ENCODE data around the gene ADAM23.
A peak's percentile ranks its signal among the peaks of the same experiment; 100 is the strongest.

Gene ADAM23, protein sequence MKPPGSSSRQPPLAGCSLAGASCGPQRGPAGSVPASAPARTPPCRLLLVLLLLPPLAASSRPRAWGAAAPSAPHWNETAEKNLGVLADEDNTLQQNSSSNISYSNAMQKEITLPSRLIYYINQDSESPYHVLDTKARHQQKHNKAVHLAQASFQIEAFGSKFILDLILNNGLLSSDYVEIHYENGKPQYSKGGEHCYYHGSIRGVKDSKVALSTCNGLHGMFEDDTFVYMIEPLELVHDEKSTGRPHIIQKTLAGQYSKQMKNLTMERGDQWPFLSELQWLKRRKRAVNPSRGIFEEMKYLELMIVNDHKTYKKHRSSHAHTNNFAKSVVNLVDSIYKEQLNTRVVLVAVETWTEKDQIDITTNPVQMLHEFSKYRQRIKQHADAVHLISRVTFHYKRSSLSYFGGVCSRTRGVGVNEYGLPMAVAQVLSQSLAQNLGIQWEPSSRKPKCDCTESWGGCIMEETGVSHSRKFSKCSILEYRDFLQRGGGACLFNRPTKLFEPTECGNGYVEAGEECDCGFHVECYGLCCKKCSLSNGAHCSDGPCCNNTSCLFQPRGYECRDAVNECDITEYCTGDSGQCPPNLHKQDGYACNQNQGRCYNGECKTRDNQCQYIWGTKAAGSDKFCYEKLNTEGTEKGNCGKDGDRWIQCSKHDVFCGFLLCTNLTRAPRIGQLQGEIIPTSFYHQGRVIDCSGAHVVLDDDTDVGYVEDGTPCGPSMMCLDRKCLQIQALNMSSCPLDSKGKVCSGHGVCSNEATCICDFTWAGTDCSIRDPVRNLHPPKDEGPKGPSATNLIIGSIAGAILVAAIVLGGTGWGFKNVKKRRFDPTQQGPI

DNA sequence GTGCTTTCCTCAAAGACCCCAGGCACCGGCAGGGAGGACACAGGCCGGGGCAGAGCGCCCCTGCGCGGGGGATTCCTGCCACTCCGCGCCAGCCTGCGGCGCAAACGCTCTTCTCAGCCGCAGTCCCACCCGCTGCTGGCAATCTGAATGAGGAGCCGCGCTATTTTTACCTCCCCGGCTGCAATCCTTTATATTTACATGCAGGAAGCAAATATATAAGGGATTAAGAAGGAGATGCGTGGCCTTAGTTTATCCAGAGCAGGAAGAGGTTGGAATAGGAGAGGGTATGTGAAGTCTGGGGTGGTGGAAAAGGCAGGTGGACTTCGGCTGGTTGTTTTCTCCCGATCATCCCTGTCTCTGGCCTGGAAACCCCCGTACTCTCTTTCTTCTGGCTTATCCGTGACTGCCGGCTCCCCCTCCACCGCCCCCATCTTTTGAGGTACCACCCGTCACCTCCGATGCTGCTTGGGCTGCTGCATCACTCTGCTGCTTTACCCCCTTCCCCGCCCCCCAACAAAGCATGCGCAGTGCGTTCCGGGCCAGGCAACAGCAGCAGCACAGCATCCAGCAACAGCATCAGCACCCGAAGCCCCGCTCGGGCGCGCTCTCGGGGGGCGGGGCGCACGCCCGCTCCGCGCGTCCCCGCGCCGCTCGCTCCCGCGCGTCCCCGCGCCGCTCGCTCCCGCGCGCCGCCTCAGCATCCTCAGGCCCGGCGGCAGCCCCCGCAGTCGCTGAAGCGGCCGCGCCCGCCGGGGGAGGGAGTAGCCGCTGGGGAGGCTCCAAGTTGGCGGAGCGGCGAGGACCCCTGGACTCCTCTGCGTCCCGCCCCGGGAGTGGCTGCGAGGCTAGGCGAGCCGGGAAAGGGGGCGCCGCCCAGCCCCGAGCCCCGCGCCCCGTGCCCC is at the start of gene ADAM23:
Gene ADAM23, plus strand, starts transcription at position 700 of the 902 bp plus-strand sequence. CDS start 335 bp downstream, outside the sequence.
- peak; percentile 62 for DNase-seq (ENCODE audit: low spot score)

DNA sequence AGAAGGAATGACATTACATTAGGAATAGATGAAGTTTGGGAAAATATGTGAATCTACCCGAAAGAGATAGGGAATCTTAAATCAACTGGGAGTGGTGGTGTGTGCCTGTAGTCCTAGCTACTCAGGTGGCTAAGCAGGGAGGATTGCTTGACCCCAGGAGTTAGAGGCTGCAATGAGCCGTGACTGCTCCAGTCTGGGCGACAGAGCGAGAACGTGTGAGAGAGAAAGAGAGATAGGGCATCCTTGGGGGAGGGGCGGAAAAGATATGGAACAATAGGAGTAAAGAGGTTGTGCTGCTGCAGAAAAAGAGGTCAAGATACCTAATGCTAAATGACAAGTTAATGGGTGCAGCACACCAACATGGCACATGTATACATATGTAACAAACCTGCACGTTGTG is 47.1 kb upstream of the ADAM23 start:
- no peak for DNase-seq (ENCODE audit: low spot score)

DNA sequence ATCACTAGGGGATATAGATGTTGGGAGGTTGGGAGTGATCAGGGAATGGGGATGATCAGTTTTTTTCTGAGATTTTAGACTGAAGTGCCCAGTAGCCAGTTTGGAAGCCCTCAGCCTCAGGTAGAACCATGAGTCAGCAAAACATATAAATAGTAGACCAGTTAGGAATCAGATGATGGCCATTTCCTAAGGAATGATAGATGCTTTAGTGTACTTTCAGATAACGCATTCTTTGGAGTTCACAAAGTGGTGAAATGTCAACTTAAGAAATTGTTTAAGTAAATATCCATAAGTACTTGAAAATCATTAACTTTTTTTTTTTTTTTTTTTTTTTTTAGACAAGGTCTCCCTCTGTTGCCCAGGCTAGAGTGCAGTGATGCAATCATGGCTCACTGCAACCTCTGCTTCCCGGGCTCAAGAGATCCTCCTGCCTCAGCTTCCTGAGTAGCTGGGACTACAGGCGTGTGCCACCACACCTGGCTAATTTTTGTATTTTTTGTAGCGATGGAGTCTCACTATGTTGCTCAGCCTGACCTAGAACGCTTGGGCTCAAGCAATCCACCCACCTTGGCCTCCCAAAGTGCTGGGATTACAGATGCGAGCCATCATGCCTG is 40.3 kb upstream of the ADAM23 start:
- peak; percentile 58 for DNase-seq (ENCODE audit: low spot score)

DNA sequence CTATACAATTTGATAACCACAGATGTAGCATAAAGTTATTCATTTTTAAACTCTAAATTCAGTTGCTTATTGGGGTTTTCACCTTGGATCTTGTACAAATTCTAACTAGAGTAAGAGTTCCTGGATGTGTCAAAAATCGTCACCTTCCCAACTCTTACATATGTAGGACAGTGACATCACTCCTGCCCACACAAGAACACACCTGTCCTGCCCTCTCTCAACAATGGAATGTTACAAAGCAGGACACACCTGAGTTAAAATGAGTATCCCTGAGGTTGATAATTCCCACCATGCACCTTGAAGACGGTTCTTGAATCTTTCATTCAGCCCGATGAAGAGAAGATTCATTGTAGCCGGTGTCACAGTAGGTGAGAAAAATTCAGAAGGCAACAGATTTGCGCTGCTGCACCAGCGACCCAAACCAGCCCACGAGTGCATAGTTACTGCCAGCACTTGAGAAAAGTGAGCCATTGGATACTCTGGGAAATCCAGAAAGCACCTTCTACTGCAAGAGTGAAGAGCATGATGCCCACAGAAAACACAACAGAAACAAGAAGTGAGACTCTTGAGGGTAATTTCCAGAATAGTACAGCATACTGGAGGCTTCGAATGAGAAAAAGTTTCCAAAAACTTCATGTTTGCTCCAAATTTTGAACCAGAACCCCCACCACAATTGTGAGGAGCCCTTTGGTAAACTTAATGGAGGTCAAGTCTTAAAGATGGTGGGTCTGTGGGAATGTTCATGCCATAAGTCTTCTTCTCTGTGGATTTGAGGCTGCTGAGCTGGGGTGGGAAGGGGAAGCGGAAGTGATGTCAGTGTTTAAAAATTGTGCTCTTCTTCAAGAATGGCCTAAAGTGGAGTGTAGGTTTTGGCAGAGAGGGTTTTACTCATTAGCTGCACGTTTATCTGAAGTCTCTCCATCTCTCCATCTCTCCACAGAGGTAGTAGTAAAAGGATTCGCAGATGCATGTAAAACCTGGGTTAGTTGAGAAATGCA is 34.7 kb upstream of the ADAM23 start:
- DNase-seq (ENCODE audit: low spot score), result no peak

DNA sequence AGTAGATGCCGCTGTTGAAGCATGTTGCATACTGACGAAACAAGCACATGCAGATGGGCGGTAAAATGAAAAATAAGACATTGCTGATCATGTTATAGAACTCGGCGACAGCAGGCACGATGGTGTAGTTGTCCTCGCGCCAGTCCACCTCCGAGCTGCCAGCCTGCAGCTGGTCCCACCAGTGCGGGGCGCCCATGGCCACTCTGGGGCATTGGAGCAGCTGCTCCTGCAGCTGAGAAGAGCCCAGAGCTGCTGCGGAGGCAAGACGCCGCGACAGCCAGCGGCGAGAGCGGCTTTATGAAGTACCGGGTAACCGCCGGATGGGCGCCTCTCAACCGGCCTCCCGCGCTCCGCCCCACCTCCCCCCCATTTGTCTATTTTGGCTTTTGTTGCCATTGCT is 32.6 kb upstream of the ADAM23 start:
- DNase-seq (ENCODE audit: low spot score), result no peak

DNA sequence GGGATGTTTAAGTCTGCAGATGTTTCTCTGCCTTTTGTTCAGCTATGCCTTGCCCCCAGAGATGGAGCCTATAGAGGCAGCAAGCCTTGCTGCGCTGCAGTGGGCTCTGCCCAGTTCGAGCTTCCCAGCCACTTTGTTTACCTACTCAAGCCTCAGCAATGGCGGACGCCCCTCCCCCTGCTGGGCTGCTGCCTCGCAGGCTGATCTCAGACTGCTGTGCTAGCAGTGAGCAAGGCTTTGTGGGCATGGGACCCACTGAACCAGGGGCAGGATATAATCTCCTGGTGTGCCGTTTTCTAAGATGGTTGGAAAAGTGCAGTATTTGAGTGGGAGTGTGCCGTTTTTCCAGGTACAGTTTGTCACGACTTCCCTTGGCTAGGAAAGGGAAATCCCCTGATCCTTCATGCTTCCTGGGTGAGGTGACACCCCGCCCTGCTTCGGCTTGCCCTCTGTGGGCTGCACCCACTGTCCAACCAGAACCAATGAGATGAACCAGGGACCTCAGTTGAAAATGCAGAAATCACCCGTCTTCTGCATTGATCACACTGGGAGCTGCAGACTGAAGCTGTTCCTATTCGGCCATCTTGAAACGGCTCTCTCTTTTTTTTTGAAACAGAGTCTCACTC is 27.6 kb upstream of the ADAM23 start:
- DNase-seq (ENCODE audit: low spot score), result no peak

DNA sequence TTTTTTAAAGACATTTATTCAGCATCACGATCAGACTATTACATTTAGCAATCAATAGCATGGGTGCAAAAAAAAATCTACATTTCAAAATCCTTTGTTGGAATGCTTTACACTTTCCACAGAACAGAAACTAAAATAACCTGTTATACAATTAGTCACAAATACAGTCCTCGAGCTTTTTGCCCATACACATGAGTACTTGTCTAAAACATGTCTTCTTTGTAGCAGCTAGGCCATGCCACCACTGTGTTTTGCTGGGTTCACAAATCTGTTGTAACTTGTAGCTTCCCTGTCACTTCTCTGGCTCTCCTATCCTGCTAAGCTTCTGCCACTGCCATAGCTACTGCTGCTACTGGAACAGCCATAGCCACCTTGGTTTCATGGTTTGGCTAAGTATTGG is 24.4 kb upstream of the ADAM23 start:
- DNase-seq (ENCODE audit: low spot score), result no peak

DNA sequence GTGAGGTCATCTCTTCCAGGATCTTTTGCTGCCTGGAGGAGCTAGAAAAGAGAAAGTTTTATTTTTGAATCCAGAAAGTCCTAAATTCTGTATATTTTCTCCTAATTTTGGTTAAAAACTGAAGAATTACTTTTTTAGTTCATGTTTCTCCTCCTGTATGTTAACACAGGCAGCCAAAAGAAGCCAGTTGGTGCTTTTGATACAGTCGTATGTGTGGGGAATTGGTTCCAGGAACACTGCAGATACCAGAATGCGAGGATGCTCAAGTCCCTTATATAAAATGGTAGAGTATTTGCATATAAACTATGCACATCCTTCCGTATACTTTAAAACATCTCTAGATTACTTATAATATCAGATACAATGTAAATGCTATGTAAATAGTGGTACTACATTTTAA is 22.6 kb upstream of the ADAM23 start:
- DNase-seq (ENCODE audit: low spot score), result no peak

DNA sequence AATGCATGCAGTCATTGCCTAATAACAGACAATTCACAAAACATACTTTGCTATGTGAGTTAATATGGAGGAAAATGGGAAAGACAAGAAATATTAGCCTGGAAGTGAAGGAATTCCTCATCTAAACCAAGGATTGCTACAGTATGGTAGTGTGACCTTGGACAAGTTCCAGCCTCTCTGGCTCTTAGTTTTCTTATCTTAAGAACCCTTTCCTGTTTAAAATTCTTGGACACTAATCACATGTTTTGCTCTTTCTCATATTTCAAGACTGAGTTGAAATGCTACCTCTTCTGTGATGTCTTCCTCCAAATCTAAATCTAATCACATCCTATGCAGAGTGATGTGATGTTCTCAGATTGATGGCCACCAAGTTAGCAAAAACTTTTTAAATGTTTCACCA is 20.8 kb upstream of the ADAM23 start:
- DNase-seq (ENCODE audit: low spot score), result no peak

DNA sequence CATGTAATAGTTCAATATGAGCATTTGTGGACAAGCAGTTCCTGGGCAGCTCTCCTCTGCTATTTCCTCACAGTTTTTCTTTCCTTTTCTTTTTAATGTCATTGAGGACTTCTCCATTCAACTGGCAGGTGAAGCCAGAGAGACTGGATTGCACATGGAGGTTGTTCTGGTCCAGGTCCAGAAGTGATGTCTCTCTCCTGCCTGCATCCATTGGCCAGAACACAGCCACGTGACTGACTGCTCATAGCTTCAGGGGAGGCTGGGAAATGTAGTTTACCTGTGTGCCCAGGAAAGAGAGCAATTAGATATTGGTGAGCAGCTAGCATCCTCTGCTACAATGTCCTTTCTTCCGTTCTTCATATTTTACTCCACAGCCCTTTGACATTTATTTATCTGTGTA is 20.2 kb upstream of the ADAM23 start:
- no peak for DNase-seq (ENCODE audit: low spot score)

DNA sequence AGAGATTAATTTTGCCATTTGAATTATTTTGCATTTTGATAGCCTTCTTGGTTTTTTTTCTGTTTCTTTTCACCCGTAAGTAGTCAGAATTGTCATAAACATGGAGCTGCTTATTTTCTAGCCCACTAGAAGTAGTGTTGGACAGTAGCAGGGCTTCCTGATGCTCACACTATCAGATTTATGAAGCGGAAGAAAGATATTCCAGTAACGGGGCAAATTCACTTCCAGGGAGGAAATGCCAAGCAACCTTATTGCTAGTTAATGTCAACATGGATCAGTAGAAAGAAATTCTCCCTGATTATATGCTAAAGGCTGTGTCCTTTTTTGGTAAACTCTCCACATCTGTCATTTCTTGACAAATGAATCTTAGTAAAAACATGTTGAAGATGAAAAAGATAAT is 19.2 kb upstream of the ADAM23 start:
- no peak for DNase-seq (ENCODE audit: low spot score)

DNA sequence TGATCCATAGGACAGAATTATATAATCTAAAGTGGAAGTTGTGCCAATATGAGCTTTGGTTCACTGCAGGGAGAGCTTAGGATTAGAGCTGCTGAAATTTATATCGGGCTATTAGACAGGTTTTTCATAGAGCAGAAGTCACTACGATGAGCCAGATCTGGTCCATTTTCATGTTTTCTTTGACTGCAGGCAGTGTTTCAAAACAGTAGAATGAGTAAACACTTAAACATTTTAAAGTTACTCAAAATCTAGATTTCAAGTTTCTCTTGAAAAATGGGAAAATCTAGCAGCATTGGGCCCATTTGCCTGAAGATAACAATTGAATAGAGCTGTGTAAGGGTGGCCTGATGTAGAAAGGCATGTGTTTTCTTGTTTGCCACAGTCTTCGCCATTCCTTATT is 14.5 kb upstream of the ADAM23 start:
- DNase-seq (ENCODE audit: low spot score), result no peak

DNA sequence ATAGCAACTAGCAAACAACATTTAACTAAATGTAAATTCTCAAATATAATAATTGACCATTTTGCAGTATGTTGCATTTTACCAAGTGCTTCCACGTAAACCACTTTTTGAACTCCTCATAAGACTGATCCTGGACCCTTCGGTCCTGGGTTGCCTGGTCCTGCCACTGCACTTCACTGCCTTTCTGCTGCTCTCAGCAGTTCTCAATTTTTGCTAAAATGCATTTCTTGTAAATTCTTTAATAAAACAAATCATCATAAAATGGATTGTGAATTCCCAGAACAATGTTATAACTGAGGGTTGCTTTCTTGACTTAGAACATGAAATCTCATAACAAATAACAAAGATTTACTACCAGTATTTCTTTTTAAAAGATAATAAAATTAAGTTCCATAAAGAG is 12.9 kb upstream of the ADAM23 start:
- DNase-seq (ENCODE audit: low spot score), result no peak

DNA sequence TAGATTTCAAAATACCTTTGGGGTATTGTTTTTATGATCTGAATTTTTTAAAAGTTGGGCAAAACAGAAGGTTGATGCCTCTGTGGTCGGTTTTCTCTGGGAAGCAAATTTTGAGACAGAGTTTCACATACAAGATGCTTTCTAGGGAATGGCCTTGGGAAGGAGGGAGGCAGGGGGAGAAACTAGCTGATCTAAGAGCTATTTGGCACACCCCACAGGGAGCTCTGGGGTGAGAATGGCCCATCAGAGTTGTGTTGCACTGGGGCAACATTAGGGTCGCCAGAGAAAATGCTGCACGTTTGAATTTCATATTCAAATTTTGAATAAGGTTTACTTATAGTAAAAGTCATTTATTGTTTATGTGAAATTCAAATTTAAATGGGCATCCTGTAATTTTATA is 11.9 kb upstream of the ADAM23 start:
- DNase-seq (ENCODE audit: low spot score), result no peak

DNA sequence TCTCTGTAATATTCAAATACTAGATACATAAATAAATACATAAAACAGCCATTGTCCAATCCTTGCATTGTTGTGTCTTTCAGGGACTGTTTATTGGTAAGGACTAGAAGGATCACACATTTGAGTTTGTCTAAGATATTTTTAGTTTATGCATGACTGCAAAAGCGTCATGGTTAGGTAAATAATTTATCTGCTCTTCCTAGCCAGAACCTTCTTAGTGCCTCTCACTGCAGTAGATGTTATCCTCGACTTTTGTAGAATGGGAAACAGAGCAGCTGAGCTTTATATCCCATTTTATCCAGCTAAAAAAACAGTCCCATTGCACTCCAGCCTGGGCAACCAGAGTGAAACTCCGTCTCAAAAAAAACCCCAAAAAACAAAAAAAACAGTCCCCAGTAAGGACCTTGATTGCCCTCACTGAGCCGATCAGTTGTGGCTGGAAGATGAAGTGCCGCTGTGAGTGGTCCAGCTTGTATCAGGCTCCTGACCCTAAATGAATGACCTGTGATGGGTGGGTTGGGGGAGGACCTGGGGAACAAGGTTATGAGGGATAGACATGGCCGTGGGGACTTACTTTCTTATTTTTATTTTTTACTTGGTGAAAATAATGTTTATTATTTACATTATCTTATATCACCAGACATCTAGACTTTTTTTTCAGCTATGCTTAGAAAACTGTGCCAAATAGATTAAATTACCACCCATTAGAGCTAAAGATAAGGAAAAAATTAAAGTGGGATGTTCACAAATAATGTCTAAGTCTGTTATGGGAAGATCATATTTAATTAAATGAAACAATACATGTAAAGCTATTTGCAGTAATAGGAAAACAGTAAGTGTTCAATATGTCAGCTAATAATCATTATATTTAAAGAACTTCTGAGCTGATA is 10.9 kb upstream of the ADAM23 start:
- DNase-seq (ENCODE audit: low spot score), result no peak

DNA sequence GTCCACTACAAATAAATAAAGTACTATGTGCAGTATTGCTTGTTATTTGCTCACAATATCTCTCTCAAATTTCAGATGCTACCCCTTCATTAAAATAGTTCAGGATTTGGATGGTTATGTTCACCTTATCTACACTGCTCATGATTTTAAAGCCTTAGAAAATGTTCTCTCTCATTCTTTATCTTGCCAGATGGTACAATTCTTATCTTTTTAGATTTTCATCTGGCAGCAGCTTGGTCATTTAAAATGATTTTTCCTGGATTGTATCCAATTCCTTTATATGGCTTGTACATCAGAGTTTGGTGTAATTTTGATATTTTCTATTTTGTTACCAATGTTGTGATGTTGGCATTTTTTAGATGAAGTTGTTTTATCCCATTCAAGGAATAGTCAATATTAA is 10.1 kb upstream of the ADAM23 start:
- DNase-seq (ENCODE audit: low spot score), result no peak

DNA sequence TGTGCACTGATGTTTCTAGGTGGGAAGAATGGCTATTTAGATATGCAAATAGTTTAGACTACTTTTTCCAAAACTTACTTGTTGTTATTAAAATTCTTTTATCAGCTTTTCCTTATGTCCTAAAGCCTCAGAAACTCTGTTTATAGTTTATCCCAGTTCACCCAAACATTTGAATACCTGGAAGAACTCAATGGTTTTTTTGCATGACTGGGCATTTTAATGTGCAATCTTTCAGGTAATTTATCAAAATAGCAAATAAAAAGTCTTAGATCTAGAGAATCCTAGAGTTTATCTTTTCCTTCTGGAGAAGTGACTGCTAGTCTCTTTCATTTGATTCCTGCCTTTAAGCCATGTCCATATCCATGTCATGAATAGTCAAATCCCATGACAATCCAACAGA is 9.6 kb upstream of the ADAM23 start:
- no peak for DNase-seq (ENCODE audit: low spot score)

DNA sequence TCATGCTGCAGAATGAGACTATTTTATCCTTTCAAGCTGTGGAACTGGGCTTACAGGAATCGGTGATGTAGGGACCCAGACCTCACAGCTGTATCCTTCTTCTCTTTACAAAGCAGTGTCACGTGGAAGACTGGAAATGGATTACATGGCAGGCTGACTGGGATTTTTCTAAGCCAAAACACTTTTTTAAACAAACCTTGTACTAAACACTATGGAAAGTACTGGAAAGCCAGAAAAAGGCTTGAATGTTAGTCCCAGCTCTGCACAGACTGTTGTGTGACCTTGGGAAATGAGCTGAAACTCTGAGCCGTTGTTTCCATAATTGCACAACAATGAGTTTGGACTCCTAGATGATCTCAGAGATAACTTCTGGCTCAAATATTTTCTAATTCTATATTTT is 7.6 kb upstream of the ADAM23 start:
- DNase-seq (ENCODE audit: low spot score), result no peak

DNA sequence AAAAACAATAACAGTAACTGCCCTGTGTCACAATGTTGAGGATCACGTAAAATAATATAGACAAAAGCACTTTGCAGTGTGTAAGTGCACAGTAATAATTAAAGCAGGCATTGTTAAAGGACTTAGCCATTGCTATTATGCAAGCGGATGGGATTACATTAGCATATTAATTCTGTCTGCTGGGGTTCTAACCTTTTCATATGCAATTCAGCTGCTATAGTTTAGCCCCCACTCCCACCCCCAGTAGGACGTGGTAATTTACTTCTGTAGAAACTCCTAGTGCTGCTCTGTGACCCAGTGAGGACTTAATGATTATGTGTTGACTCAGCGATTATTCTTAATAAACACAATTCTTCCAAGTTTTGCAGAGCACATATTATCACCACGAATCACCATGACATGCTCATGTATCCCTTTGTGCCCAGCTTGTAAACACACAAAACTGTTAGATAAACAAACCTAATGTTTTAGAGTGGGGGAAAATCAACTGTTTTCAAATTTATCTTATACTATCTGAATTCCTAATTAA is 5.1 kb upstream of the ADAM23 start:
- no peak for DNase-seq (ENCODE audit: low spot score)

Data from HuH-7.5 (cell line).